HepG2 (cell line): ENCODE measurements around the gene SEMA5B.

ENCODE experiments used
- ATF6 ChIP-seq: sonication (generic); formaldehyde crosslinking; conservative IDR thresholded peaks from 2 replicates; pipeline ENCODE4 v1.4.0; 2020; ENCODE audit warnings: missing genetic modification reagents
- CTCF ChIP-seq: sonication (generic); formaldehyde crosslinking; IDR thresholded peaks from 2 replicates; pipeline ENCODE4 v1.5.0; 2020; ENCODE audit warnings: mild to moderate bottlenecking, missing genetic modification reagents, moderate library complexity
- EZH2 ChIP-seq: conservative IDR thresholded peaks from 2 replicates; pipeline ENCODE4 v1.6.1; 2012; ENCODE audit warnings: mild to moderate bottlenecking, low read depth, low read length, moderate library complexity
- MTA1 ChIP-seq: sonication (generic); formaldehyde crosslinking; IDR thresholded peaks from 2 replicates; pipeline ENCODE4 v1.4.0; 2020; ENCODE audit warnings: missing genetic modification reagents, mild to moderate bottlenecking, borderline replicate concordance
- NFE2L1 ChIP-seq: sonication (generic); formaldehyde crosslinking; IDR thresholded peaks from 2 replicates; pipeline ENCODE4 v1.4.0; 2020; ENCODE audit warnings: missing genetic modification reagents, mild to moderate bottlenecking, borderline replicate concordance
- POLR2A ChIP-seq, 2 experiments: IDR thresholded peaks; 2 replicates each; pipeline ENCODE4 v1.6.1; 2011; ENCODE audit warnings: low read depth in 2 of 2, low read length in 2 of 2, mild to moderate bottlenecking in 1 of 2, moderate library complexity in 1 of 2; ENCODE audit not compliant: insufficient read depth in 1 of 2
- RAD21 ChIP-seq: fragments of 450-650 bp; formaldehyde crosslinking; IDR thresholded peaks from 2 replicates; pipeline ENCODE4 v1.5.0; 2020; ENCODE audit warnings: mild to moderate bottlenecking
- TAF1 ChIP-seq: sonication (generic); formaldehyde crosslinking; IDR thresholded peaks from 2 replicates; pipeline ENCODE4 v1.4.0; 2020; ENCODE audit warnings: missing genetic modification reagents
- ZBTB2 ChIP-seq: sonication (generic); formaldehyde crosslinking; IDR thresholded peaks from 2 replicates; pipeline ENCODE4 v1.8.0; 2022; ENCODE audit warnings: low read depth, missing genetic modification reagents
- ZC3H13 ChIP-seq: sonication (generic); formaldehyde crosslinking; IDR thresholded peaks from 2 replicates; pipeline ENCODE4 v1.8.1; 2023; ENCODE audit warnings: mild to moderate bottlenecking, missing genetic modification reagents, moderate library complexity
- ZNF879 ChIP-seq: sonication (generic); formaldehyde crosslinking; IDR thresholded peaks from 2 replicates; pipeline ENCODE4 v1.8.1; 2023; ENCODE audit warnings: missing genetic modification reagents
- ZSCAN5A ChIP-seq: sonication (generic); formaldehyde crosslinking; IDR thresholded peaks from 2 replicates; pipeline ENCODE4 v1.8.0; 2022; ENCODE audit warnings: mild to moderate bottlenecking, missing genetic modification reagents, borderline replicate concordance

- TF ChIP-seq MTA1 = no peak
- TF ChIP-seq POLR2A (IDR thresholded peaks at IDR 0.05; ENCODE audit: insufficient read depth in 1 of 2, low read depth in 2 of 2, low read length in 2 of 2) = no peak
- no peak for TF ChIP-seq CTCF (CRISPR knock-in tag)
- no peak for TF ChIP-seq ATF6
- TF ChIP-seq ZSCAN5A (CRISPR knock-in tag) = no peak
- no peak for TF ChIP-seq TAF1 (CRISPR knock-in tag)
- TF ChIP-seq RAD21 = no peak
- no peak for TF ChIP-seq ZNF879 (CRISPR knock-in tag)
- no peak for TF ChIP-seq ZC3H13 (CRISPR knock-in tag)
- no peak for TF ChIP-seq ZBTB2 (CRISPR knock-in tag)
- TF ChIP-seq NFE2L1 (CRISPR knock-in tag) = no peak
- no peak for TF ChIP-seq EZH2
These were observed 48.5 kb upstream of the SEMA5B start for GRCh38 chr3:123076112-123076495.
